Eye (tissue), 1 donor: Measurements from ENCODE around the gene NMNAT2.
"Not testable (repeated sequence)": the region's sequence is repeated elsewhere in the genome, so short reads cannot be mapped to it uniquely, and the experiment has no call there.

Experiments used
- DNase-seq: peaks from one replicate; pipeline ENCODE4 v3.0.0-alpha.2; 2015

Gene NMNAT2

GRCh38 chr1:183417772-183418491 is at the start of gene NMNAT2:
NMNAT2 (minus strand) TSS chr1:183418380; CDS start chr1:183418267, 113 bp downstream.
- peak; percentile 81 for DNase-seq

DNA sequence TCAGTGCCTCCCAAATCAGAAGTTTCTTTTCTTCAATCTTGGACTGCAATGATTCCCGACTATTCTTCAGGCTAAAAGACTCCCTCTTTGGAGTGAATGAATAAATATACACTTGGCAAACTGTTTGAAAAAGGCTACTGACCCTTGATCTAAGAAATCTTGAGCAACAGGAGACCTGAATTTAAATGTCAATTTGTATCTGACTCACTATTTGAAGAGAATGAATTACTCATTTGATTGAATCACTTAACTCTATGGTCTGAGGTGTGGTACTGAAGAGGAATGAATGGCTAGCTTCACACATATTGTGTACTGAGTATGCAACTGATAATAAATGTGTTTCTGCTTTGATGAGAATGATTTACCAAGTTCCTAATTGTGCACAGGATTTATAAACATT is 49.5 kb upstream of the NMNAT2 start:
- DNase-seq: no peak

DNA sequence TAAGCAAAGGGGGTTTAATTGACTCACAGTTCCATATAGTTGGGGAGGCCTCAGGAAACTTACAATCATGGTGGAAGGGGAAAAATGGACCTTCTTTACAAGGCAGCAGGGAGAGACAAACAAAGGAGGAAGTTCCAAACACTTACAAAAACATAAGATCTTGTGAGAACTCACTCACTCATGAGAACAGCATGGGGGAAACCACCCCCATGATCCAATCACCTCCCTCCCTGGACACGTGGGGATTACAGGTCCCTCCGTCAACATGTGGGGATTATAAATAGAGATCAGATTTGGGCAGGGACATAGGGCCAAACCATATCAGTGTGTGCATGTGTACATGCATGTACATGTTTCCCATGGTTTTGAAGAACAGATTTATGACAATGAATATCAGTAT is 48.6 kb upstream of the NMNAT2 start:
- no peak for DNase-seq

DNA sequence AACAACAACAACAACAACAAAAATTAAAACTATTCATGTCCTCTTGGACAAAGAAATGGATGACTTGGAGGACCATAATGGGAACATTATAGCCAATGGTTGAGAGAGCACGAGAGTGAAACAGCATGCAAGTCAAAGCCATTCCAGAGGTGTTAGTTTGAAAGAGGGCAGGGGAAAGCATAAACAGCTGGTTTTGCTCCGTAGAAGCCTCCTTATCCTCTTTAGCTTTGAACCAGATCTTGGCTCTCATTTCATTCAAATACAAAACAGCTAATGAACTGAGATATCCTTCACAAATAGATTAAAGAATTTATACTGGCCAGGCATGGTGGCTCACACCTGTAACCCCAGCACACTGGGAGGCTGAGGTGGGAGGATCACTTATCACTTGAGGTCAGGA is 45.4 kb upstream of the NMNAT2 start:
- no peak for DNase-seq

GRCh38 chr1:183461350-183461749 is 43.2 kb upstream of the NMNAT2 start:
- DNase-seq: no peak

GRCh38 chr1:183460596-183460995 is 42.4 kb upstream of the NMNAT2 start:
- DNase-seq: no peak

DNA sequence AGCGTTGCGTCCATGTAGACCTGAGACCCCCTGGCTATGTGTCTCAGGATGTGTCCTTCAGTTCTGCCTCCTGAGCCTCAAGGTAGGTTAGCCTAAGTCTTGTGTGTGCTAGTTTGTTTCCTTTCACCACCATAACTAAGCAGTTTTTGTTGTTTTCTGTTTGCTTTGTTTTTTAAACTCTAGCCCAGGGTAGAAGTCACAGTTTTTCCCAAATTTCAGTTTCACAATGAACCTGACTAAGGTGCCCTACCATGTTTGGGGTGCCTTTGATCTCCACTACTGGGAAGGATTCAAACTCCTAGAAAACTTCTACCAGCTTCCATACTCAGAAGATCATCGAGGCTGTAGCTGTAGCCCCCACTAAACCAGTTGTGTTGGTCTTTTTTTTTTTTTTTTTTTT is 39.3 kb upstream of the NMNAT2 start:
- no peak for DNase-seq

- DNase-seq: no peak
Observed at GRCh38 chr1:183456826-183457225, 38.6 kb upstream of the NMNAT2 start.

DNA sequence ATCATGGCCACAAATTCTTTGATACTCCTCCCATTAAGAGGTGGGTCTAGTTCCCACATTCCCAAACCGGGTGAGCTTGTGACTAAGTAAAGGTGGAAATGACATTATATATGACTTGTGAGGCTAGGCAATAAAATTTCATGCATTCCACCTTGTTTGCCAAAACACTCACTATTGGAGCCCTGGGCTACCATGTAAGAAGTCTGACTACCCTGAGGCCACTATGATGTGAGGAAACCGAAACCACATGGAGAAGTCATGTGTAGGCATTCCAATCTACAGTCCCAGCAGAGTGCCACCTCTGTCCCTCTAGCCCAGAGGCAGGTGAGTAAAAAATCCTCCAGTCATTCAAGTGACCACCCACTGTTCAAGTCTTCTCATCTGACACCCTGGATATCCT is 36.2 kb upstream of the NMNAT2 start:
- DNase-seq: no peak

DNA sequence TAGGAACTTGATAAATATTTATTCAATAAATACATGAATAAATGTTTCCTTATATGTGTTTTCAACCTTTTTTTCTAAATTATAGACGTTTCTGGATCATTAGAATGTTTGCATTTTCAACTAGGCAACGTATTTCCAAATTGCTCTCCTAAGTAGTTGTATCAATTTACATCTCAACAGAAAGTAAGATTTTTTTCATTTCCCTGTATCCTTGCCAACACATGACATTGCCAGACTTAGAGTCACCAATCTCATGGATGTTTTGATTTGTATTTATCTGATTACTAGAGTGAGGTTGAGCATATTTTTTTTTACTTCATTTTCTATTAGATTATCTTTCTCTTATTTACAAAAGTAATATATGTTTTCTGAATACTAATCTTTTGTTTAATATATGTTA is 31.9 kb upstream of the NMNAT2 start:
- no peak for DNase-seq

- no peak for DNase-seq
Observed at GRCh38 chr1:183449223-183449770, 31.1 kb upstream of the NMNAT2 start.

- DNase-seq: peak; percentile 25
Observed at GRCh38 chr1:183444243-183444642, 26.1 kb upstream of the NMNAT2 start.

- peak; percentile 17 for DNase-seq
Observed at GRCh38 chr1:183443466-183443865, 25.3 kb upstream of the NMNAT2 start.

DNA sequence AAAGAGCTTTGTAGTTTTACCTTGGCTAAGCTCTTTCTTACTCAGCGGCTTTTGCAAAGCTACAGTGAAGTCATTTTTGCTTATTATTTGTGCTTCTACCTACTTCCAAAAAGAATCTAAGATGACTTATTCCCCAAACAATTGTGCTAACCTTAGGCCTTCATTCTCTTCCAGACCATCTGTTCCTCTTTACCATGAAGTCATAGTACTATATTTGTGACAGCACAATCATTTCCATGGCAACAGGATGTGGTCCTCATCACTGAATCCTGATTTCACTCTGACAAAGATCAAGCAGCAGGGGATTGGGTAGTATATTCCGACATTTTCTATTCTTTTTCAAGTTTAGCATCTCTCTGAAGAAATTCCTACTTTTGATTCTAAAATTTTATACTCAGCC is 24.8 kb upstream of the NMNAT2 start:
- DNase-seq: peak; percentile 69

- DNase-seq: no peak
Observed at GRCh38 chr1:183438060-183438459, 19.9 kb upstream of the NMNAT2 start.

DNA sequence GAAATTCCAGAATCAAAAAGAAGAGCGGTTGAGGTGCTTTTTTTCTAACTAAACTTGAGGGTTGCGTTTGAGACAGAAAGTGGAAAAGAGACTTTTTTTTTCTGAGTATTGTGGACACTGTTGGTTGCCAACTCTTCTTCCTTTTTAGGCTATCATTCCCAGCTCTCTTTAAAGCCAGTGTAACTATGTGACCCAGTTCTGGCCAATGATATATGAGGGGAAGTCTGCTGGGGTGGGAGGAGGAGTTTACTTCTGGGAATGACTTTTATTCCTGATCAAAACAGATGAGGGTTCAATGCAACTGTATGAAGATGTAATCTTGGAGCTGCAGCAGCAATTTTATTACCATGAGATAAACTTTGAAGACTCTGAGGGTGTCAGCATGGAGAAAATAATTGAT is 17.3 kb upstream of the NMNAT2 start:
- DNase-seq: no peak

DNA sequence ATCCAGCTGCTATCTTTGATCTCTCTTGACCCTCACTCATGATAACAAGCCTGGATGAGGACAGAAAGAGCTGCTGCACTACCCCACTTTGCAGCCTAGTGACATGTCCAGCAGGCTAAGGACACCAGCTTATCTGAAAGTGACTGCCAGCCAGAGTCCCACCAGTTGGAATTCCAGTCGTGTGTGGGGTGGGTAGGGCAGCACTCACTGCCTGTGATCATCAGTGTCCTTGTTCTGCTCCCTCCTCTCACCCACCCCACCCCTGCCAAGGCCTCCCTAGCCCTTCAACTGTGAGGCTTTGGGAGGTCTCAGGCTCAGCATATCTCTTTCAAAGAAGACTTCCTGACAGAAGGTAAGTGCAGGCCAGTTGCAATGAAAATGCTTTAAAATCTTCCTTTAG is 15.5 kb upstream of the NMNAT2 start:
- DNase-seq: no peak

DNA sequence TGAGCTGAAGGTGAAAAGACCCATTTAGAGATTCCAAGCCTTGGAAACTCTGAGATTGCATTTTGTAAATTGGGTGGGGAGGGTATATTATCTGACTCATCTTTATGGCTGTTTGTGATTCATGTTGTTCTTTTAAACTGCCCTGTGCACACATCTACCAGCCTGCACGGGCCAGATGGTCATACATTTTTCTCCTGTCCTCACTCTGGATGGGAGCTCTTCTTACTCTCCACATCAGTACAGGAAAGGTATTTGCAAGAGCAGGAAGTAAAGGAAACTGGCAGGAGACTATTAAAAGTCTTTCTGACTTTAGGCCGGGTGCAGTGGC is 14.3 kb upstream of the NMNAT2 start:
- no peak for DNase-seq

DNA sequence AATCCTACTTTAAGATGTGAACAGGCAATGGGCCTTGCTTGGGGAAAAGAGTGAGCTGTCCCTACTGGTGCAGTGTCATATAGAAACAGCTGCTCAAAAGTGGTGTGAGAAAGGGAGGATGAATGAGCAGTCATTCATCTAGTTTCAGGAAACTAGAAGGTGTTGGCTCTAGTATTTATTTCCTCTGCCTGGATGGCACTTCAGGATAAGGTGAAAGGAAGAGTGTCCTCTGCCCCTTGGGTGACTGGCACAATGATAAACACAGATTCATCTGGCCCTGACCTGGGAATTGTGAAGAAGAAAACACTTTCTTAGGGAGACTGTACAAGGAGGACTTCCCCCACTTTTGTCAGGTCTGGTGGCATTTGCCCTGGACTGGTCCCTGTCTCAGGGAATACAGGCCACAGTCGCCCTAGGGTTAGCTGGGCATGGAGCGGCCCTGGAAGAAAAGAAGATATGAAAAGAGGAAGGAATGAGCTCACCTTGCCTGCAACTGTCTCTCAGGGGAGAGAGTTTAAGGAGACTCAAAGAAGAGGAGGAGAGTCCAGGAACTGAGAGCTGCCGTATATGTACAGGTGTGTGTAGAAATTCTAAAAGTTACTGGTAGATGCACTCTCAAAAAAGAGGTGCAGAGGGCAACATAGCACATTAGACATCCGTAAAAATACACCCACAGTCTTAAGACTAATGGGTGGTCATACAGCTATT is 13.8 kb upstream of the NMNAT2 start:
- DNase-seq: no peak

- not testable (repeated sequence) for DNase-seq
Observed at GRCh38 chr1:183427591-183427990, 9.4 kb upstream of the NMNAT2 start.

GRCh38 chr1:183424691-183425090 is 6.5 kb upstream of the NMNAT2 start:
- no peak for DNase-seq

DNA sequence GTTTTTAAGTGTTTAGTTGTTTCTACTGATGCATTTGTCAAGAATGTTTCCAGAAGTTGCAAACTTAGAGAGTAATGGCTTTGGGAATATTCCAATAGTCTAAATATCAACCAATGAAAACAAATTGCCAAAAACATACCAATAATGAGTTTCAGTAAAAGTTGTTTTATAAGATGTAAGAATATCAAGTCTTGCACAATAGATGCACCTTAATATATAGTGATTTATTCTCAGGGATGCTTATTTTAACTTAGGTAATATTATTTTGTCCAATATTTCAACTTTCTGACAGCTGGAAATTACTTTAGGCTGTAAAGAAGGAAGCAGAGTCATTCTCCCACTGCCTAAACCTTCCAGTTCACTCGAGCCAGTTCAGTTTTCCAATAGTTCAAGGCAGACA is 5.4 kb upstream of the NMNAT2 start:
- DNase-seq: no peak

DNA sequence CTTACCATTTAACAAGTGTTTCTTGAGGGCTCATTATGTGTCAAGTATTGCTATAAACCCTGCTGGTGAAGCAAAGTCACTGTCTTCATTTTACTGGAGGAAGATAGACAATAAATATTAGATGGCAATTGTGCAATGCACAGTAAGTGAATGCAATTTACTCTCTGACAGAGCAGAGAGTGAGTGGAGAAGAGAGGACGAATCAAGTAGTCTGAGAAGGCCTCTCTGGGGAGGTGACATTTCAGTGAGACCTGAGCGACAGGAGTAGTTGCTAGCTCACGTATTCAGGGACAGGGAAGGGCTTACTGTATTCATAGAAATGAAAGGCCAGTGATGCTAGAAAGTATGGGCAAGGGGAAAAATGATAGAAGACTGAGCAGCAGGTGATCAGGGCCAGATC is 1.2 kb upstream of the NMNAT2 start:
- peak; percentile 44 for DNase-seq

GRCh38 chr1:183418696-183419095 is 516 bp upstream of the NMNAT2 start:
- no peak for DNase-seq
